WERI-Rb-1 (cell line): ENCODE results near the gene C16orf82.

Experiments
- DNase-seq: peaks from one replicate; pipeline ENCODE4 v3.0.0-alpha.2; 2020
- H3K27ac ChIP-seq: fragments of 250-450 bp; sonication (Bioruptor Pico); 2 replicates; pipeline ENCODE4 v1.5.1; 2020; ENCODE audit warnings: mild to moderate bottlenecking, moderate library complexity
- H3K27me3 ChIP-seq: fragments of 250-450 bp; sonication (Bioruptor Pico); 2 replicates; pipeline ENCODE4 v1.5.1; 2021; ENCODE audit warnings: mild to moderate bottlenecking, low read depth, moderate library complexity; ENCODE audit not compliant: insufficient read depth, severe bottlenecking
- H3K36me3 ChIP-seq: fragments of 250-450 bp; sonication (Bioruptor Pico); 2 replicates; pipeline ENCODE4 v1.5.1; 2020; ENCODE audit warnings: mild to moderate bottlenecking, moderate library complexity
- H3K4me3 ChIP-seq: 2 replicates; pipeline ENCODE4 v1.5.1; 2011; ENCODE audit warnings: low read depth, mild to moderate bottlenecking, control low read depth, low read length
- H3K9me3 ChIP-seq: fragments of 250-450 bp; sonication (Bioruptor Pico); 2 replicates; pipeline ENCODE4 v1.5.1; 2021; ENCODE audit warnings: mild to moderate bottlenecking, moderate library complexity; ENCODE audit not compliant: severe bottlenecking
- CTCF ChIP-seq: IDR thresholded peaks from 2 replicates; pipeline ENCODE4 v1.5.1; 2011; ENCODE audit warnings: low read depth, mild to moderate bottlenecking, control low read depth, inconsistent platforms, low read length

Gene C16orf82

GRCh38 chr16:27029525-27029924 is 37.2 kb upstream of the C16orf82 start:
- Histone ChIP-seq H3K4me3 (no peak overlapping the region), H3K9me3 (no peaks in the 10 kb centered on the region), H3K36me3 (no peaks in the 10 kb centered on the region), H3K27me3 (peaks cover 84% of the 10 kb centered on the region), H3K27ac (no peak overlapping the region)
- no peak for TF ChIP-seq CTCF
- DNase-seq: no peak

GRCh38 chr16:27033281-27033979 is 33.3 kb upstream of the C16orf82 start:
- no peak for DNase-seq
- H3K27ac ChIP-seq: no peak overlapping the region
- no peaks in the 10 kb centered on the region for H3K36me3 ChIP-seq
- TF ChIP-seq CTCF: no peak
- no peak overlapping the region for H3K4me3 ChIP-seq
- H3K9me3 ChIP-seq: peaks cover 5% of the 10 kb centered on the region
- H3K27me3 ChIP-seq: peaks cover 67% of the 10 kb centered on the region

GRCh38 chr16:27040732-27041131 is 26.0 kb upstream of the C16orf82 start:
- no peak overlapping the region for H3K27ac ChIP-seq
- peaks cover 5% of the 10 kb centered on the region for H3K9me3 ChIP-seq
- no peak overlapping the region for H3K4me3 ChIP-seq
- TF ChIP-seq CTCF: no peak
- DNase-seq: no peak
- no peaks in the 10 kb centered on the region for H3K36me3 ChIP-seq
- peaks cover 61% of the 10 kb centered on the region for H3K27me3 ChIP-seq

- Histone ChIP-seq H3K36me3 (no peaks in the 10 kb centered on the region), H3K27ac (no peak overlapping the region), H3K9me3 (peaks cover 2% of the 10 kb centered on the region), H3K4me3 (no peak overlapping the region), H3K27me3 (peaks cover 79% of the 10 kb centered on the region)
- no peak for TF ChIP-seq CTCF
- DNase-seq: no peak
Measured at GRCh38 chr16:27046958-27047518, 19.7 kb upstream of the C16orf82 start.

GRCh38 chr16:27048316-27048715 is 18.4 kb upstream of the C16orf82 start:
- DNase-seq: no peak
- Histone ChIP-seq H3K9me3 (peaks cover 2% of the 10 kb centered on the region), H3K36me3 (no peaks in the 10 kb centered on the region), H3K27ac (no peak overlapping the region), H3K27me3 (peaks cover 78% of the 10 kb centered on the region), H3K4me3 (no peak overlapping the region)
- no peak for TF ChIP-seq CTCF

GRCh38 chr16:27049117-27049516 is 17.6 kb upstream of the C16orf82 start:
- Histone ChIP-seq H3K27ac (no peak overlapping the region), H3K9me3 (peaks cover 2% of the 10 kb centered on the region), H3K36me3 (no peaks in the 10 kb centered on the region), H3K27me3 (peaks cover 70% of the 10 kb centered on the region), H3K4me3 (no peak overlapping the region)
- no peak for DNase-seq
- TF ChIP-seq CTCF: no peak
